SJSA1 (cell line): ENCODE data around the gene PLVAP. TPM values are rescaled to one million over a fixed set of nuclear protein-coding genes. Genes with fewer than 3 reads are reported as not detected.
A peak's percentile ranks its signal among the peaks of the same experiment; 100 is the strongest.

Experiments used
- DNase-seq, 2 experiments: peaks; one replicate each; pipeline ENCODE4 v3.0.0-alpha.2; 2015 to 2020; ENCODE audit warnings: low spot score in 2 of 2, low read depth in 1 of 2
- H3K27ac ChIP-seq: fragments of 250-450 bp; sonication (Bioruptor Pico); 2 replicates; pipeline ENCODE4 v1.5.1; 2020; ENCODE audit warnings: mild to moderate bottlenecking, moderate library complexity
- H3K27me3 ChIP-seq: fragments of 250-450 bp; sonication (Bioruptor Pico); replicated peaks from 2 replicates; pipeline ENCODE4 v1.5.1; 2020; ENCODE audit warnings: mild to moderate bottlenecking, moderate library complexity
- H3K36me3 ChIP-seq: fragments of 250-450 bp; sonication (Bioruptor Pico); 2 replicates; pipeline ENCODE4 v1.5.1; 2020; ENCODE audit warnings: mild to moderate bottlenecking
- H3K4me1 ChIP-seq: fragments of 250-450 bp; sonication (Bioruptor Pico); replicated peaks from 2 replicates; pipeline ENCODE4 v1.6.1; 2021; ENCODE audit warnings: mild to moderate bottlenecking
- H3K4me3 ChIP-seq: fragments of 250-450 bp; sonication (Bioruptor Pico); 2 replicates; pipeline ENCODE4 v1.5.1; 2020; ENCODE audit warnings: mild to moderate bottlenecking
- H3K9me3 ChIP-seq: fragments of 250-450 bp; sonication (Bioruptor Pico); replicated peaks from 2 replicates; pipeline ENCODE4 v1.5.1; 2020; ENCODE audit warnings: mild to moderate bottlenecking
- total RNA-seq: library from RNA; depleted of rRNA; stranded (reverse); fragments of >200 nt; shearing (Covaris generic); gene quantifications from 2 replicates; pipeline ENCODE4 v1.2.3, GENCODE V29; 2014

PLVAP gene
- total RNA-seq, 1 experiment from 2014 or later = not detected

- no peak overlapping the region for H3K4me3 ChIP-seq
Measured at GRCh38 chr19:17406046-17406886, 29.1 kb upstream of the PLVAP start.

GRCh38 chr19:17405250-17406045, 28.3 kb upstream of the PLVAP start, which contains the start of gene BST2:
BST2 (minus strand) TSS chr19:17405630; CDS start chr19:17405575, 55 bp downstream.
- no peak for DNase-seq
- H3K9me3 ChIP-seq = no peaks in the 10 kb centered on the region
- H3K4me1 ChIP-seq = peaks cover 15% of the 10 kb centered on the region
- no peaks in the 10 kb centered on the region for H3K36me3 ChIP-seq
- no peak within 1 kb of the TSS for H3K4me3 ChIP-seq
- H3K27ac ChIP-seq = no peak within 1 kb of the TSS
- H3K27me3 ChIP-seq = no peaks in the 10 kb centered on the region

More at GRCh38 chr19:17406046-17406886, 29.1 kb upstream of the PLVAP start:
- H3K27me3 ChIP-seq = no peaks in the 10 kb centered on the region
- peaks cover 15% of the 10 kb centered on the region for H3K4me1 ChIP-seq
- no peaks in the 10 kb centered on the region for H3K9me3 ChIP-seq
- peak; percentile 63 to 64 for DNase-seq
- no peaks in the 10 kb centered on the region for H3K36me3 ChIP-seq
- H3K27ac ChIP-seq = no peak overlapping the region

- Histone ChIP-seq H3K9me3 (no peaks in the 10 kb centered on the region), H3K36me3 (no peaks in the 10 kb centered on the region), H3K27me3 (no peaks in the 10 kb centered on the region), H3K4me3 (no peak overlapping the region), H3K27ac (no peak overlapping the region), H3K4me1 (peaks cover 15% of the 10 kb centered on the region)
- DNase-seq = no peak
Measured at GRCh38 chr19:17404621-17405249, 27.6 kb upstream of the PLVAP start.

GRCh38 chr19:17404015-17404414, 26.9 kb upstream of the PLVAP start:
- H3K4me1 ChIP-seq = peaks cover 15% of the 10 kb centered on the region
- no peak overlapping the region for H3K27ac ChIP-seq
- H3K27me3 ChIP-seq = no peaks in the 10 kb centered on the region
- no peak overlapping the region for H3K4me3 ChIP-seq
- H3K9me3 ChIP-seq = no peaks in the 10 kb centered on the region
- no peaks in the 10 kb centered on the region for H3K36me3 ChIP-seq
- no peak for DNase-seq

- Histone ChIP-seq H3K27me3 (no peaks in the 10 kb centered on the region), H3K4me1 (peaks cover 15% of the 10 kb centered on the region), H3K9me3 (no peaks in the 10 kb centered on the region), H3K36me3 (no peaks in the 10 kb centered on the region), H3K4me3 (no peak overlapping the region), H3K27ac (no peak overlapping the region)
- no peak for DNase-seq
Measured at GRCh38 chr19:17402982-17403855, 26.1 kb upstream of the PLVAP start.

GRCh38 chr19:17401628-17402027, 24.5 kb upstream of the PLVAP start:
- Histone ChIP-seq H3K27ac (no peak overlapping the region), H3K36me3 (no peaks in the 10 kb centered on the region)
- no peak for DNase-seq

GRCh38 chr19:17398902-17399527, 21.9 kb upstream of the PLVAP start:
- Histone ChIP-seq H3K4me1 (no peaks in the 10 kb centered on the region), H3K27ac (no peak overlapping the region), H3K9me3 (no peaks in the 10 kb centered on the region), H3K4me3 (no peak overlapping the region), H3K27me3 (no peaks in the 10 kb centered on the region), H3K36me3 (no peaks in the 10 kb centered on the region)
- no peak for DNase-seq

More at GRCh38 chr19:17401628-17402027, 24.5 kb upstream of the PLVAP start:
- no peak overlapping the region for H3K4me3 ChIP-seq
- peaks cover 10% of the 10 kb centered on the region for H3K4me1 ChIP-seq
- no peaks in the 10 kb centered on the region for H3K9me3 ChIP-seq
- H3K27me3 ChIP-seq = no peaks in the 10 kb centered on the region

- Histone ChIP-seq H3K27ac (no peak overlapping the region), H3K9me3 (no peaks in the 10 kb centered on the region; the same call in 1 of the 2 replicates)
Measured at GRCh38 chr19:17394891-17395415, 17.8 kb upstream of the PLVAP start.

GRCh38 chr19:17393914-17394313, 16.8 kb upstream of the PLVAP start, which contains the start of gene CCDC194:
CCDC194 (minus strand) TSS chr19:17394196; CDS start chr19:17394158, 38 bp downstream.
- DNase-seq = no peak
- Histone ChIP-seq H3K27me3 (peaks cover 4% of the 10 kb centered on the region; the same call in 1 of the 2 replicates), H3K9me3 (peaks cover 3% of the 10 kb centered on the region; the same call in 1 of the 2 replicates), H3K27ac (no peak within 1 kb of the TSS), H3K36me3 (no peaks in the 10 kb centered on the region), H3K4me1 (peaks cover 16% of the 10 kb centered on the region), H3K4me3 (no peak within 1 kb of the TSS)

More at GRCh38 chr19:17394891-17395415, 17.8 kb upstream of the PLVAP start:
- Histone ChIP-seq H3K27me3 (peaks cover 2% of the 10 kb centered on the region; the same call in 1 of the 2 replicates), H3K36me3 (no peaks in the 10 kb centered on the region), H3K4me3 (no peak overlapping the region), H3K4me1 (peaks cover 14% of the 10 kb centered on the region)
- DNase-seq = no peak

GRCh38 chr19:17393002-17393401, 15.9 kb upstream of the PLVAP start:
- no peak for DNase-seq
- H3K9me3 ChIP-seq = peaks cover 3% of the 10 kb centered on the region; the same call in 1 of the 2 replicates
- no peak overlapping the region for H3K4me3 ChIP-seq
- H3K27me3 ChIP-seq = peaks cover 4% of the 10 kb centered on the region; the same call in 1 of the 2 replicates
- H3K27ac ChIP-seq = no peak overlapping the region
- H3K36me3 ChIP-seq = no peaks in the 10 kb centered on the region
- peaks cover 16% of the 10 kb centered on the region for H3K4me1 ChIP-seq

GRCh38 chr19:17391371-17392151, 14.4 kb upstream of the PLVAP start:
- H3K4me1 ChIP-seq = peaks cover 16% of the 10 kb centered on the region
- no peak for DNase-seq
- H3K4me3 ChIP-seq = peak overlapping the region; percentile 34
- peaks cover 3% of the 10 kb centered on the region; the same call in 1 of the 2 replicates for H3K9me3 ChIP-seq
- peaks cover 4% of the 10 kb centered on the region; the same call in 1 of the 2 replicates for H3K27me3 ChIP-seq
- no peak overlapping the region for H3K27ac ChIP-seq
- H3K36me3 ChIP-seq = no peaks in the 10 kb centered on the region
